ENCODE data around the gene GKAP1. TPM values are rescaled to one million over a fixed set of nuclear protein-coding genes. Genes with fewer than 3 reads are reported as not detected.

GKAP1 gene
- total and polyA plus RNA-seq, 2 of the 13 experiments (the other 11 are each of a cell fraction or from before 2014, with no cell fraction given) = 5.6 to 6.1 TPM

GRCh38 chr9:83708515-83709158, 108.9 kb downstream of the GKAP1 start (continued):
- TF ChIP-seq ZNF142 (CRISPR knock-in tag; IDR thresholded peaks at IDR 0.05) = 0 out of 2 replicates have a peak, but pooled peaks have one; percentile 11
- TF ChIP-seq ZNF878 (CRISPR knock-in tag; IDR thresholded peaks at IDR 0.05) = no peak
- peak; percentile 13; the same call in 1 of the 2 replicates for TF ChIP-seq RAD21 (CRISPR knock-in tag; IDR thresholded peaks at IDR 0.05)
- peak; percentile 12; the same call in 1 of the 2 replicates for TF ChIP-seq HIVEP1 (CRISPR knock-in tag; IDR thresholded peaks at IDR 0.05)
- peak; percentile 6; the same call in 1 of the 2 replicates for TF ChIP-seq TOPORS (CRISPR knock-in tag; IDR thresholded peaks at IDR 0.05)
- no peak for TF ChIP-seq REPIN1 (CRISPR knock-in tag; IDR thresholded peaks at IDR 0.05; ENCODE audit: borderline replicate concordance, low read depth)
- TF ChIP-seq TFE3 (CRISPR knock-in tag; IDR thresholded peaks at IDR 0.05) = peak; percentile 50; the same call in 1 of the 2 replicates
- TF ChIP-seq ZNF30 (CRISPR knock-in tag; IDR thresholded peaks at IDR 0.05) = 0 out of 2 replicates have a peak, but pooled peaks have one; percentile 70
- no peak for TF ChIP-seq ZNF644 (CRISPR knock-in tag; IDR thresholded peaks at IDR 0.05; ENCODE audit: low read depth)
- peak; percentile 88 for TF ChIP-seq BHLHE40 (IDR thresholded peaks at IDR 0.05; ENCODE audit: low read length)
- peak; percentile 34; the same call in 1 of the 2 replicates for TF ChIP-seq STAG1 (CRISPR knock-in tag; IDR thresholded peaks at IDR 0.05)
- peak; percentile 7; the same call in 1 of the 2 replicates for TF ChIP-seq CBFB (CRISPR knock-in tag; IDR thresholded peaks at IDR 0.05)
- no peak for TF ChIP-seq ZNF512 (CRISPR knock-in tag; IDR thresholded peaks at IDR 0.05)
- no peak for TF ChIP-seq ZMAT5 (CRISPR knock-in tag; IDR thresholded peaks at IDR 0.05; ENCODE audit: borderline replicate concordance, low read depth)
- peak; percentile 84; the same call in 1 of the 2 replicates for TF ChIP-seq SIN3A (IDR thresholded peaks at IDR 0.05; ENCODE audit: borderline replicate concordance, low read depth, low read length)
- TF ChIP-seq HDAC2 (CRISPR knock-in tag; IDR thresholded peaks at IDR 0.05) = 0 out of 2 replicates have a peak, but pooled peaks have one; percentile 9
- TF ChIP-seq SAP130 (CRISPR knock-in tag; IDR thresholded peaks at IDR 0.05; ENCODE audit: low read depth) = peak; percentile 74

Measured in HepG2 (cell line).